GDM1 (cell line): Measurements from ENCODE around the gene SCN1A.
"Not testable (repeated sequence)": the region's sequence is repeated elsewhere in the genome, so short reads cannot be mapped to it uniquely, and the experiment has no call there.

Experiments
- DNase-seq: peaks from one replicate; lab custom pipeline; 2025; lab: John Stamatoyannopoulos, UW

SCN1A gene

GRCh38 chr2:166081131-166081632, 46.6 kb downstream of the SCN1A start:
- DNase-seq, result no peak

GRCh38 chr2:166074430-166074829, 53.4 kb downstream of the SCN1A start:
- DNase-seq, result no peak

- DNase-seq, result no peak
Measured at GRCh38 chr2:166074011-166074410, 53.8 kb downstream of the SCN1A start.

- no peak for DNase-seq
Measured at GRCh38 chr2:166070231-166070630, 57.6 kb downstream of the SCN1A start.

GRCh38 chr2:166068981-166069380, 58.8 kb downstream of the SCN1A start:
- no peak for DNase-seq

GRCh38 chr2:166067229-166067628, 60.6 kb downstream of the SCN1A start:
- DNase-seq, result no peak

GRCh38 chr2:166060191-166060590, 67.6 kb downstream of the SCN1A start:
- DNase-seq, result no peak

- DNase-seq, result no peak
Measured at GRCh38 chr2:166057370-166058164, 70.3 kb downstream of the SCN1A start.

GRCh38 chr2:166044853-166045483, 82.9 kb downstream of the SCN1A start:
- no peak for DNase-seq

- DNase-seq, result no peak
Measured at GRCh38 chr2:166042768-166043390, 84.9 kb downstream of the SCN1A start.

- no peak for DNase-seq
Measured at GRCh38 chr2:166042356-166042755, 85.5 kb downstream of the SCN1A start.

- DNase-seq, result no peak
Measured at GRCh38 chr2:166041613-166042012, 86.2 kb downstream of the SCN1A start.

GRCh38 chr2:166032361-166032760, 95.5 kb downstream of the SCN1A start:
- DNase-seq, result no peak

- DNase-seq, result no peak
Measured at GRCh38 chr2:166031054-166031453, 96.8 kb downstream of the SCN1A start.

- DNase-seq, result no peak
Measured at GRCh38 chr2:166025313-166025712, 102.5 kb downstream of the SCN1A start.

GRCh38 chr2:166017208-166017607, 110.6 kb downstream of the SCN1A start:
- no peak for DNase-seq

GRCh38 chr2:166013878-166014277, 113.9 kb downstream of the SCN1A start:
- DNase-seq, result no peak

- no peak for DNase-seq
Measured at GRCh38 chr2:166011660-166012059, 116.2 kb downstream of the SCN1A start.

GRCh38 chr2:166000401-166000800, 127.4 kb downstream of the SCN1A start:
- no peak for DNase-seq

- no peak for DNase-seq
Measured at GRCh38 chr2:165990846-165991245, 137.0 kb downstream of the SCN1A start.

- no peak for DNase-seq
Measured at GRCh38 chr2:165989851-165990250, 138.0 kb downstream of the SCN1A start.

- no peak for DNase-seq
Measured at GRCh38 chr2:165985120-165985519, 142.7 kb downstream of the SCN1A start.

- DNase-seq, result not testable (repeated sequence)
Measured at GRCh38 chr2:165972161-165972560, 155.7 kb downstream of the SCN1A start.
